ENCODE results near the gene CLCN5.

Gene CLCN5

DNA sequence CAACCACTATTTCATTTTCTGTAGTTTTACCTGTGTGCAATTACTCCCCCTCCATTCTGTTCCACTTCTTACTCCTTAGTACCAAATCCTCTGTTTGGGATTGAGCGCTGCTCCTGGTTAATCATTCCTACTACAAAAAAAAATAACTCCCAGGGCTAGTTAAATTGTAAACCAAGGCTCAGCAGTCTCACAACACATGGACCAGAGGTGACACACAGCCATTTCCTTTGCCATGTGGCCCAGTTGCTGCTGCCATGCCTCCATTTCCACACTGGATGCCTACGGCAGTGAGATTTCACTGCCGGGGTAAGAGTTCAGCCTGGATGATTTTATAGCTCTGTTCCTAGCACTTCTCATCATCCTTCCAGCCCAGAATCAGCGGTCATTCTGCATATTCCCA, 171.2 kb downstream of the CLCN5 start:
- DNase-seq: no peak

DNA sequence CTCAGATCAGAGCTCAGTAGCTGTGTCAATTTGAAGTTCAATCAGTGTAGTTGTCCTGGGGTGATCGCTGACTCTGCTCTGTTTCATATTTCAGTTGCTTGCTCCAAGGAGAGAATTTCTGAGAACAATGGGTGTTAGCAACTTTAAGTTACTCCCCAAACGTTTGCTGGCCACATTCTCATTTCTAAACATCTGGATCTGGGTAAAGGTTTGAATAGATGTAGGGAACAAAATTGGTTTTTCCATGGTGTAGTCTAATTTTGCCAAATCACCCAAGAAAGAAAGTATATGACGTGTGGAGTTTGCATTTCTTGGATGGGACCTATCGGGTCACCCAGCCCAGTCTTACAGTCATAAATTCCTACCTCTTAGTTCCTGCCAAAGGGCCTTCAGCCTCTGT, 174.7 kb downstream of the CLCN5 start:
- DNase-seq: no peak

DNA sequence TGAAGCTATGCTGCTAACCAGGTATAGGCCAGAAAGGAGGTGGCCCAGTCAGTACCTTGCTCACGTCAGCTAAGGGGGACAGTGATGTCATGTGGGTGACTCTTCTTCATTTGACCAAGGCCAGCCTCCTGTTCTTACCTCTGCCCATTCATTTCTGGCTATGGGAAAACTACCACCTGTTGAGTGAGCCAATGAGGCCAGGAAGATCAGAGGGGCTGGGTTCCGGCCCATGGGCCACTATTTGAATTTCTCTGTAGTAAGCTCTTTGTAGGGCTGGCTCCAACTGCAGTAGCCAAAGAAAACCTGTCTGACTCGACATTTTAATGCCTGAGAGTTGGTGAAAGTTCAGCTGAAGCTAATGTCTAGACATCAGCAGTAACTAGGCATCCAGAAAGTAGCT, 175.8 kb downstream of the CLCN5 start:
- no peak for DNase-seq

DNA sequence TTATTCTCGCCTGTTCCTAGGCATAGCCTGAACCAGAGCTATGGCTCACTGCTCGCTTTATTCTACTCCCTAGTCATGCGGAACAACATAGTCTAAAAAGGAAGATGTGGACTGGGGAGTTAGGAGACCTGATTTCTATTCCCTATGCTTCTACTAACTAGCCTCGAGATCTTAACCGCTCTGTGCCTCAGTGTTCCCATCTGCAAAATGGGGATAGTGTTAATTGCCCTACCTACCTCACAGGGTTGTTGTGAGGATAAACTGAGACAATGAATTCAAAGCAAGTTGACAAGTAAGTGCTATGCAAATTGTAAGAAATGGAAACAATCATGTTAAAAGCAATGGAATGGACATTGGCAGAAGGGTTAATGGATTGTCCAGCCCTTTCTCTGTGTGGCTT, 176.4 kb downstream of the CLCN5 start:
- no peak for DNase-seq

DNA sequence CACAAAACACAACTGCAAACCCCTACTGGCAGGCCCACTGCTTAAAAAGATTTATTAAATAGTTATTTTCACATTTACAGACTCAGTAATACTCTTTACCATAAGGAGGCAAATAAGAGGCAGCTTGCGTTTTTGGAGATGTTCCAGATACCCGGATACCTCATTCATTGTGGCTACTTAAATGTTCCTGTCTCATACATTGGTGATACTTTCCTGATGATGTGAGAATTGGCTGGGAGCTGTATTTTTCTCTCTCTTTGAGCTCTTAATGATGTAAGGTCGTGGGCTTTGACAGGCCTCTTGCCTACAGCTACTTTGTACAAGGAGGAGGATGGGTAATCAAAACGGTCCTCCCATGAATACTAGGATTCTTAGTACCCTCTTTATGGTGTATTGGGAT, 176.9 kb downstream of the CLCN5 start:
- no peak for DNase-seq

DNA sequence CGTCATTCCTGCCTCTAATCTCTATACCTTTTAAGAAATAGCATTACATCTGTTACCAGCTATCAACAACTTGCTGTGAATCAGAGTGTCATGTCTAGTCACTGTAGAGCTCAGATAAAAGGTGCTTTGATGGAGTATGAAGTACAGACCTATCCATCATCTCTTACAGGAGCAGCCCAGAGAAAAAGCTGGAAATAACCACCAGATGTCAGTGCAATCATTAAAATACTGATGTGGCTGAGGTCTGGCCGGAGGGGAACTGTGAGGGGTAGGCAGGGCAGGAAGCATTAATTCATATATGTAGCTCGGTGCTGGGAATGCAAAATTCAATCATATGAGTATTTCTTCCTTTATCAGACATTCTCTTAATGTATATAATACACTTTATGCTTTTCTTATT, 177.8 kb downstream of the CLCN5 start:
- peak in 1 of 2 experiments; percentile 53 for DNase-seq

DNA sequence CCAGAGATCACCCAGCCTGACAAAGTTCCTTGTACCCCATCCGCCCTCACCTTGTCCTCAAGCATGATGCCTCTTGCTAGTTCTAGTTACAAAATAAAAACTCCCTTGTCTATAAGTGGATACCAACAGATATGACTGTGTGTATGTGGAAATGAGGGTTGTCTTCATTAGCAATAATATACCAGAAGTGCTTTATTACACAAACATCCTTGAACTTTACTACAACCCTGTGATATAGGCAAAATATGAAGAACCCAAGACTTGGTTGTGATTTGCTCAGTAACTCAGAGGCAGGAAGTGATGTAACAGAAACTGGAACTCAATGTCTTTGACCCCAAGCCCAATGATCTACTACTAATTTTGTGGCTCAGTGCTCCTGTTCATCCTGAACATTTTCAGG, 180.8 kb downstream of the CLCN5 start:
- no peak for DNase-seq

DNA sequence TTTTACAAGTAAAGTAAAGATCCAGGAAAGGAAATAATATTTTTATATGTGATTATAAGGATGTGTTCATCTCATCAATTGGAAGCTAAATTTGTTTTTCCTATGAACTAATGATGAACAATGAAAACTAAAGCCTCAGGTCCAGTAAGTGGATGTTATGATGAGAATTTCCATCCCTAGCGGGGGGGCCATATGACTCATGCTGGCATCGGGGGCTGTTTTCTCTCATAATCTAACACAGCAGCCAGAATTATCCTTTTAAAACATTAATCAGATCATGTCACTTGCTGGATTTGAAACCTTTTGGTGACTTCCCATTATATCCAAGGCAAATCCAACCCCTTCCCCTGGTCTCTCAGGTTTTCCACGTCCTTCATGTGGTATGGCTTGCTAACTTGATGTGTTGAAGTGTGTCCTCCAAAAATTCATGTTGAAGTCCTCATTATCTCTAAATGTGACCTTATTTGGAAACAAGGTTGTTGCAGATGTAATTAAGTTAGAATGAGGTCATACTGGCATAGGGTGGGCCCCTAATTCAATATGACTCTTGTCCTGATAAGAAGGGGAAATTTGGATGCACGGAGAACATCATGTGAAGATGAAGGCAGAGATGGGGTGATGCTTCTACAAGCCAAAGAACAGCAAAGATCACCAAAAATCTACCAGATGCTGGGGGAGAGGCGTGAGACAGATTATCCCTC, 181.6 kb downstream of the CLCN5 start:
- DNase-seq: no peak

DNA sequence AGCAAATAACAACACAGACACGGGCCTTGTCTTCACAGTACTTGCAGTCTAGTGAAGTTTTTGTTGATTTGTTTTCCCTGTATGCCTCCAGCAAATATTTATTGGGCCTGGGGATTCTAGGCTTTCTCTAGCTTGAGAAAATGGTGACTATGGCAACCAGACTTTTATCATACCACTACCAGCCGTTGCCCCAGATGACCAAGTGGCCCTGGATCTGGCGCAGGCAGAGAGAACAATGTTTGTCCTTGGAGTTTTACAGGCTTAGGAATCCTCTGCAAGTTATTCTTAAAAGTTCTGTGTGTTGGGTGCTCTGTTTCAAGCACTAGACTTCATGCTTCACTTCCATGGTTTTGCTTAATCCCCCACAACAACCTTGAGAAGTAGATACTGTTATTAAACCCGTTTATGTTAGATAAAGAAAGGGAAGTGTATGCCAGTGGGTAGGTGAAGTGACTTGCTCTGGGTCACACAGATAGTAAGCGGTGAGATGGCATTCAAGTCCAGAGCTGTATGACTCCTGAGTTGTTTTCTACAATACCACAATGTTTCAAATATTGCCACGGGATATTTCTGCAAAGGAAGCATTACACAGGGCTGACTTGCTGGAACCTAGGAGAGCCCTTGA, 183.8 kb downstream of the CLCN5 start:
- DNase-seq: no peak

DNA sequence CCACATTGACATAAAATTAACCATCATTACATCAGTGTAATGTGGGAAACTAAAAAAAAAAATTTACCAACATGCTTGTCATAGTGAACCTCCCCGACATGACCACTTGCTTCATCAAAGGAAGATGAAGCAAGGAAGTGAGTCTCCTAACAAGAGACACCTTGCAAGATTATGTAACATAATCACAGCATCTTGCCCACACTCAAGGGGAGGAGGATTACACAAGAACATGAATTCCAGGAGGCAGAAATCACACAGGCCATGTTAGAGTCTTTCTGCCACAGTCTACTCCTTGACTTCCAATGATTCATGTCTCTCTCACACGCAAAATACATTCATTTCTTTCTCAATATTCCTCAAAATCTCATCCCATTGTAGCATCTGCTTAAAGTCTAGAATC, 185.1 kb downstream of the CLCN5 start:
- no peak for DNase-seq

DNA sequence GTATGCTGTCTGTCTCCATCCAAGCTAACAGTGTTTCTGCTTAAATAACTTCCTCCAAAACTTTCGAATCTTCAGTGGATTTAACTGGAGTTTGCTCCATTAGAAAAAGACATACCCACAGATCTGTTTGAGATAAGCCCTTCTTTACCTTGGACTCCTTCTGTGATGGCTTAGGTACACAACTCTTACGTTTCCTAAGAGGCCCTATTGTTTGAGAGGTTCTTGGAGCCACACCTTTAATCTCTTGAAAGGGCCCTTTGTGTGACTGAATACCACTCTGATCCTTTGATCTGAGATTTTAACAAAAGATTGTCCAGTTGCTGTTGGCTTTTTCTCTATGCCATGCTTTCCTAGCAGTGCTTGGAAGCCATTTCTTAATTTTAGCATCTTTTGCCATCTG, 185.9 kb downstream of the CLCN5 start:
- DNase-seq: no peak

DNA sequence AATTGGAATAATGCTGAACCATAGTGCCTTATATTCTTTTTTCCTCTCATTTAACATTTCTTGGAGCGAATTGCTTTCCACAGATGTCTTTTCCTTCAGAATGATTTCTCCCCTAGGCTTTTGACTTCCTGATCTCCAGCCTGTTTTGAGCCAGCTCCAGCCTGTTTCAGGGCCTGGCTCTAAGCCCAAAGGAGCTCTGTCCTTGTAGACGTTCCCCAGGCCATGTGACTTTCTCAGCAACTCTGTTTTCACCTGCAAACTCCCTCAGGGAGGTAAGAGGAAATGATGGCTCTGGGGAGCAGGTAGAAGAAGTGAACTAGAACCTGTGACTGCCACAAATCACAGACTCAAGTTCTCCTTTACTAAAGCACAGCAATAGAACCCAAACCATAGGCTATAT, 189.3 kb downstream of the CLCN5 start:
- no peak for DNase-seq

DNA sequence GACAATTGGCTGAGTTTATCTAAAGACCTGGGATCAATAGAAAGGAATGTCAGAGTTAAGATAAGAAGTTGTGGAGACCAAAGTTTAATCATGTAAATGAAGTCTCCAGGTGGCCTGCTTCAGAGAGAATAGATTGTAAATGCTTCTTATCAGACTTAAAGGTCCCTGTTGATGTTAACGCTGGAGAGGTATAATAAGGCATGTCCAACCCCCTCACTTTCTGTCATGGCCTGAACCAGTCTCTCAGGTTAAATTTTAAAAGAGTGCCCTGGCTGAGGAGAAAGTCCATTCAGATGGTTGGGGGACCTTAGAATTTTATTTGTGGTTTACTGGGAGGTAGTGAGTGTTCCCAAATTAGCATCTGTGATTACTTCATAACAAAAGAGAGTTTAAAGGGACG, 191.7 kb downstream of the CLCN5 start:
- DNase-seq: no peak

DNA sequence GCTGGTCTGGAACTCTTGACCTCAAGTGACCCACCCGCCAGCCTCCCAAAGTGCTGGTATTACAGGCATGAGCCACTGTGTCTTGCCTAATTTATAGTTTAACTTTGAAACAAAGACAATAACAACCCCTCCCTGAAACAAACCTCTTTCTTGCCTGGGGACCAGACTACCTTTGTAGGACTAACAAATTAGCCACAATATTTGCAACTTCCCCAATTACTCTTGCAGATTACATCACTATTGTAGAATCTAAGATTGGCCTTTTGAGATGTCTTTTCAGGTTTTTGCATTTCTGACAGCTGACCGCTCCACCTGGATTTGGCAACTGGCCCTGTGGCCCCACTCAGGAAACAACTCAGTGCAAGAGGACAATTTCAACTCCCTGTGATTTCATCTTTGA, 193.6 kb downstream of the CLCN5 start:
- no peak for DNase-seq

DNA sequence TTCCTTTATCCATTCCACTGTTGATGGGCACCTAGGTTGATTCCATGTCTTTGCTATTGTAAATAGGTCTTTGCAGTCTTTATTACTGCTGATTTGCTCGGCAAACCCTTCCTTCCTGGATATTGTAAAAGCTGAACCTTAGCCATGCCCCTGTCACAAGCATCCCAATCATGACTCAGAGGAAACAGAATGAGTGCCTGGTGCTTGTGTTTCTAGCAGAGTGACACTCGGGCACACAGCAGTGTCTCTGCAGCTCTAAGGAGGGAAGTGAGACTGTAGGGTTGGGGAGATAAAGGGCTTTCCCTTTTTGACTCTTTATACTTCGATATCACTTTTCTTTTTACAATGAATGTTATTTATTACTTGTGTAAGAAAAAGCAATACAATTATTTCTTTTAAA, 195.1 kb downstream of the CLCN5 start:
- DNase-seq: no peak

DNA sequence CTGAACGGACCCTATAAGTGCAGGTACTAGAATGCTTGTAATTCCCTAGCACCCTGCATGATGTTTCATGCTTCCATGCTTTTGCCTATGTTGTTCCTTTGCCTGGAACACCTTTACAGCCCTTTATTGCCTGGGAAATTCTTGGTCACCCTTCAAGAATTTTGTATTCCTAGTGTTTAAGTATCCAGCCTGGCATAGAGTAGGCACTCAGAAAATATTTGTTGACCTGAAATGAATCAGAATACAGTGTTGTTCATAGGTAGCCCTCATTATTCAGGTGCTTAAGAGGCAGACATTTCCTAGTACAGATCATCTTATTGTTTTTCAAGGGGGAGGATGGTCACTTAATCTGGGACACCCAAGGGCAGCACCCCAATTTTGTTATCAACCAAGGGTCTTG, 203.1 kb downstream of the CLCN5 start:
- no peak for DNase-seq

DNA sequence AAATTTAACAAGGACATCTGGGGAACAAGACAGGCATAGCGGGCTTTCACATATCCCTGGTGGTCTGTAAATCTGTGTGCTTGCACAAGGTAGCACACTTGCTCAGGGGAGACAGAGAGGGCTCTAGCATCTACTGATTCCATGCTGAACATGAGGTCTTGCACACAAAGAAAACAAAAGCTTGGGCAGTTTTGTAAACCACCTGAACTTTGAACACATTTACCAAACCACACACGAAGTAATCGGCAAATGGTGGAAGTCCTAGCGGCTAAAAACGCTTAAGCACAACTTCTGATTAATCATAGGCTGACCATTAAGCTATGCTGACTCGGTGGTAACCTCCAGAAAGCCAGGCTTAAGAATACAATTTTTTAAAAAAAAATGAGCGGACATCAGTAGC, 225.6 kb downstream of the CLCN5 start:
- no peak for DNase-seq
